IMR-90 (cell line): Measurements from ENCODE around the gene EGF. TPM values are rescaled to one million over a fixed set of nuclear protein-coding genes. Genes with fewer than 3 reads are reported as not detected.

Source experiments
- ATAC-seq: fragments of 200-7000 bp; cut with Tn5 transposase; 2 replicates; pipeline ENCODE4 v1.9.1; 2020; ENCODE audit warnings: low read depth, mild to moderate bottlenecking, moderate library complexity
- BruUV-seq: library from RNA; stranded (reverse); fragments of 400-500 nt; replicated peaks from 2 replicates; lab custom pipeline; 2021; lab: Mats Ljungman, UMichigan
- CTCF ChIA-PET: fragments of 300-600 bp; formaldehyde crosslinking; extraction: SDS; loops from one replicate; lab custom pipeline; 2021; ENCODE audit warnings: antibody characterized with exemption; lab: Yijun Ruan, JAX
- POLR2A ChIA-PET: fragments of 300-600 bp; sonication (Branson Sonifier 250); formaldehyde crosslinking; loops from one replicate; lab custom pipeline; 2022; ENCODE audit warnings: antibody characterized with exemption; ENCODE audit not compliant: unreplicated experiment; lab: Charles Lee
- DNase-seq: peaks from one replicate; pipeline ENCODE4 v3.0.0; 2013
- H2AFZ ChIP-seq: replicated peaks from 2 replicates; pipeline ENCODE3; 2013; ENCODE audit warnings: low read length, mild to moderate bottlenecking; ENCODE audit not compliant: poor library complexity
- H2AK5ac ChIP-seq: 2 replicates; pipeline ENCODE4 v1.6.1; 2013; ENCODE audit warnings: low read depth, low read length, inconsistent platforms
- H2AK9ac ChIP-seq: replicated peaks from 2 replicates; pipeline ENCODE3; 2013; ENCODE audit warnings: mild to moderate bottlenecking, low read depth, low read length, moderate library complexity; ENCODE audit not compliant: poor library complexity
- H2BK120ac ChIP-seq: 2 replicates; pipeline ENCODE4 v1.6.1; 2013; ENCODE audit warnings: low read depth, low read length, inconsistent platforms
- H2BK15ac ChIP-seq: 3 replicates; pipeline ENCODE4 v1.6.1; 2013; ENCODE audit warnings: low read depth, low read length, inconsistent platforms
- H2BK20ac ChIP-seq: 2 replicates; pipeline ENCODE4 v1.6.1; 2013; ENCODE audit warnings: low read depth, mild to moderate bottlenecking, inconsistent platforms, low read length, moderate library complexity
- H2BK5ac ChIP-seq: 2 replicates; pipeline ENCODE4 v1.6.1; 2013; ENCODE audit warnings: mild to moderate bottlenecking, low read depth, low read length, inconsistent platforms; ENCODE audit not compliant: poor library complexity, severe bottlenecking
- H3K14ac ChIP-seq: replicated peaks from 2 replicates; pipeline ENCODE4 v1.6.1; 2013; ENCODE audit warnings: low read depth, low read length, inconsistent platforms
- H3K18ac ChIP-seq: 2 replicates; pipeline ENCODE4 v1.6.1; 2013; ENCODE audit warnings: low read depth, low read length, control low read depth
- H3K23ac ChIP-seq: 2 replicates; pipeline ENCODE4 v1.6.1; 2013; ENCODE audit warnings: low read depth, low read length, inconsistent platforms
- H3K27ac ChIP-seq: 2 replicates; pipeline ENCODE4 v1.5.1; 2013; ENCODE audit warnings: mild to moderate bottlenecking, control low read depth, low read length; ENCODE audit not compliant: insufficient read depth
- H3K27me3 ChIP-seq: 2 replicates; pipeline ENCODE4 v1.6.1; 2013; ENCODE audit warnings: low read length; ENCODE audit not compliant: control insufficient read depth, insufficient read depth
- H3K36me3 ChIP-seq: 2 replicates; pipeline ENCODE4 v1.6.1; 2013; ENCODE audit warnings: low read length, mixed read lengths; ENCODE audit not compliant: control insufficient read depth, insufficient read depth
- H3K4ac ChIP-seq: 2 replicates; pipeline ENCODE4 v1.6.1; 2013; ENCODE audit warnings: low read depth, low read length, inconsistent platforms
- H3K4me1 ChIP-seq: 2 replicates; pipeline ENCODE4 v1.6.1; 2013; ENCODE audit warnings: low read length, mixed read lengths; ENCODE audit not compliant: control insufficient read depth, insufficient read depth
- H3K4me2 ChIP-seq: 2 replicates; pipeline ENCODE4 v1.6.1; 2013; ENCODE audit warnings: low read depth, mild to moderate bottlenecking, control low read depth, low read length, moderate library complexity
- H3K4me3 ChIP-seq: 2 replicates; pipeline ENCODE4 v1.5.1; 2013; ENCODE audit warnings: low read depth, mild to moderate bottlenecking, control low read depth, low read length, moderate library complexity; ENCODE audit not compliant: insufficient read depth
- H3K56ac ChIP-seq: 2 replicates; pipeline ENCODE4 v1.6.1; 2013; ENCODE audit warnings: low read length, inconsistent platforms; ENCODE audit not compliant: insufficient read depth; ENCODE audit errors: extremely low read depth
- H3K79me1 ChIP-seq, 2 experiments: 2 replicates each; pipeline ENCODE4 v1.6.1; 2013; ENCODE audit warnings: low read length in 2 of 2, inconsistent platforms in 1 of 2, low read depth in 1 of 2
- H3K9ac ChIP-seq: 2 replicates; pipeline ENCODE4 v1.6.1; 2013; ENCODE audit warnings: low read depth, low read length, control low read depth
- H3K9me1 ChIP-seq: 2 replicates; pipeline ENCODE4 v1.6.1; 2013; ENCODE audit warnings: low read length, inconsistent platforms; ENCODE audit not compliant: insufficient read depth
- H3K9me3 ChIP-seq: 2 replicates; pipeline ENCODE4 v1.6.1; 2013; ENCODE audit warnings: low read length; ENCODE audit not compliant: control insufficient read depth, insufficient read depth
- H4K20me1 ChIP-seq: 2 replicates; pipeline ENCODE4 v1.6.1; 2013; ENCODE audit warnings: low read length, inconsistent platforms; ENCODE audit not compliant: insufficient read depth
- H4K5ac ChIP-seq: 2 replicates; pipeline ENCODE4 v1.6.1; 2013; ENCODE audit warnings: mild to moderate bottlenecking, low read depth, low read length, control low read depth
- H4K8ac ChIP-seq, 2 experiments: 2 replicates each; pipeline ENCODE4 v1.6.1; 2013; ENCODE audit warnings: low read depth in 2 of 2, low read length in 2 of 2, control low read depth in 1 of 2, inconsistent platforms in 1 of 2
- H4K91ac ChIP-seq: 2 replicates; pipeline ENCODE4 v1.6.1; 2013; ENCODE audit warnings: low read depth, low read length, inconsistent platforms; ENCODE audit not compliant: insufficient read depth
- BHLHE40 ChIP-seq: fragments of 150-350 bp; IDR thresholded peaks from 2 replicates; pipeline ENCODE4 v1.6.1; 2016; ENCODE audit warnings: mild to moderate bottlenecking, low read depth, low read length
- CEBPB ChIP-seq: IDR thresholded peaks from 2 replicates; pipeline ENCODE4 v1.6.1; 2012; ENCODE audit warnings: low read depth, low read length, improper control_type of control experiment
- MAFK ChIP-seq: IDR thresholded peaks from 2 replicates; pipeline ENCODE4 v1.6.1; 2012; ENCODE audit warnings: low read depth, low read length, improper control_type of control experiment
- NFE2L2 ChIP-seq: fragments of 150-350 bp; IDR thresholded peaks from 2 replicates; pipeline ENCODE4 v1.6.1; 2016; ENCODE audit warnings: low read depth, mild to moderate bottlenecking, low read length
- RAD21 ChIP-seq: IDR thresholded peaks from 2 replicates; pipeline ENCODE4 v1.6.1; 2012; ENCODE audit warnings: low read length, improper control_type of control experiment
- RCOR1 ChIP-seq: IDR thresholded peaks from 2 replicates; pipeline ENCODE4 v1.6.1; 2012; ENCODE audit warnings: mild to moderate bottlenecking, low read length, improper control_type of control experiment; ENCODE audit not compliant: insufficient replicate concordance
- RFX5 ChIP-seq: IDR thresholded peaks from 2 replicates; pipeline ENCODE4 v1.8.0; 2012; ENCODE audit warnings: low read depth, mild to moderate bottlenecking, low read length, moderate library complexity
- SMC3 ChIP-seq: fragments of 150-350 bp; IDR thresholded peaks from 2 replicates; pipeline ENCODE4 v1.6.1; 2016; ENCODE audit warnings: low read depth, mild to moderate bottlenecking, antibody characterized with exemption, low read length, moderate library complexity
- WGBS, 2 experiments: methylation state at CpG; one replicate each; pipeline versions ENCODE4 v1.1.5 to v1.1.7; 2013; ENCODE audit warnings: missing lambda C conversion rate in 2 of 2; ENCODE audit not compliant: insufficient read length in 1 of 2; ENCODE audit errors: extremely low coverage in 2 of 2; 5-methylcytosine and 5-hydroxymethylcytosine counted together
- dilution Hi-C: fragments of 300-500 bp; cut with HindIII; formaldehyde crosslinking; loops from one replicate; pipeline ENCODE4 v1.14.3; 2018; ENCODE audit warnings: low sequenced_read_pairs; ENCODE audit not compliant: unreplicated experiment
- in situ Hi-C: fragments of 300-500 bp; cut with MboI; formaldehyde crosslinking; loops from 3 replicates; pipeline ENCODE4 v1.14.3; 2019; ENCODE audit warnings: low sequenced_read_pairs, inconsistent platforms, mixed read lengths
- intact Hi-C: fragments of 100-400 bp; cut with micrococcal nuclease; formaldehyde crosslinking; loops from 2 replicates; pipeline ENCODE4 v1.10.0; 2022
- polyA plus RNA-seq, 3 experiments: library from polyadenylated mRNA; depleted of rRNA; stranded (reverse); fragments of >200 nt; gene quantifications; 2 replicates each; pipeline ENCODE4 v1.2.3, GENCODE V29; 2012; ENCODE audit warnings: low replicate concordance in 1 of 3
- total RNA-seq: library from RNA; depleted of rRNA; stranded (reverse); fragments of >200 nt; gene quantifications from 2 replicates; pipeline ENCODE4 v1.2.3, GENCODE V29; 2012
- TF ChIP-seq, protein P1 (sequence below): fragments of 150-350 bp; IDR thresholded peaks from 2 replicates; pipeline ENCODE4 v1.6.1; 2016; ENCODE audit warnings: low read depth, mild to moderate bottlenecking, low read length, moderate library complexity, borderline replicate concordance
- TF ChIP-seq, protein P2 (sequence below): fragments of 150-350 bp; IDR thresholded peaks from 2 replicates; pipeline ENCODE4 v1.6.1; 2017; ENCODE audit warnings: mild to moderate bottlenecking, antibody characterized with exemption, low read length, low read depth
- TF ChIP-seq, protein P3 (sequence below): conservative IDR thresholded peaks from 2 replicates; pipeline ENCODE4 v1.5.1; 2012; ENCODE audit warnings: mild to moderate bottlenecking, low read depth, low read length, improper control_type of control experiment

Gene EGF
- total and polyA plus RNA-seq, 2 of the 4 experiments (the other 2 are of a cell fraction): 1.7 to 2.2 TPM

DNA sequence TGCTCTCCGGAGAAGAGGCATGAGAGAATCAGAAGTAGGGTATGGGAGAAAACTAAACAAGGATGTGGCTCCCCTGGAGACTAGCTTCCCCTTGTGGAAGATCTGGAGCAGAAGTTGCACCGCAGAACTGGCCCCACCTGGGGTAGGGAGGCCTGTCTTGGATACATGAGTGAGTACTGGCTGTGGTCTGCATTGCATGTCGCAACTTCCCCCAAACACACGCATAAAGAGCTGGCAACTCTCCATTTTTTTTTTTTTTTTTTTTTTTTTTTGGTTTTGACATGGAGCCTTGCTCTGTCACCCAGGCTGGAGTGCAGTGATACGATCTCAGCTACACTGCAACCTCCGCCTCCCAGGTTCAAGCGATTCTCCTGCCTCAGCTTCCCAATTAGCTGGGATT is 119.9 kb downstream of the EGF start:
- Histone ChIP-seq H3K4me2 (no peak overlapping the region), H3K9me3 (peaks cover 2% of the 10 kb centered on the region; the same call in 1 of the 2 replicates), H3K9me1 (no peaks in the 10 kb centered on the region), H2AK5ac (no peak overlapping the region), H3K4me1 (no peaks in the 10 kb centered on the region), H4K91ac (no peak overlapping the region), H3K23ac (no peak overlapping the region), H2BK20ac (no peak overlapping the region), H4K5ac (no peak overlapping the region), H4K20me1 (no peaks in the 10 kb centered on the region), H3K27ac (no peak overlapping the region), H3K14ac (no peak overlapping the region), H2BK5ac (no peak overlapping the region), H3K27me3 (peaks cover 5% of the 10 kb centered on the region), H2BK120ac (no peak overlapping the region), H3K9ac (no peak overlapping the region), H3K79me1 (no peaks in the 10 kb centered on the region), H3K4me3 (no peak overlapping the region), H3K36me3 (no peaks in the 10 kb centered on the region), H3K56ac (no peak overlapping the region), H2AFZ (no peak overlapping the region), H3K4ac (no peak overlapping the region), H2BK15ac (no peak overlapping the region), H3K18ac (no peak overlapping the region), H2AK9ac (no peak overlapping the region), H4K8ac (no peak overlapping the region)
- BruUV-seq: no TSS peak
- TF ChIP-seq, protein P1, sequence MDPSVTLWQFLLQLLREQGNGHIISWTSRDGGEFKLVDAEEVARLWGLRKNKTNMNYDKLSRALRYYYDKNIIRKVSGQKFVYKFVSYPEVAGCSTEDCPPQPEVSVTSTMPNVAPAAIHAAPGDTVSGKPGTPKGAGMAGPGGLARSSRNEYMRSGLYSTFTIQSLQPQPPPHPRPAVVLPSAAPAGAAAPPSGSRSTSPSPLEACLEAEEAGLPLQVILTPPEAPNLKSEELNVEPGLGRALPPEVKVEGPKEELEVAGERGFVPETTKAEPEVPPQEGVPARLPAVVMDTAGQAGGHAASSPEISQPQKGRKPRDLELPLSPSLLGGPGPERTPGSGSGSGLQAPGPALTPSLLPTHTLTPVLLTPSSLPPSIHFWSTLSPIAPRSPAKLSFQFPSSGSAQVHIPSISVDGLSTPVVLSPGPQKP: no peak
- no peak for TF ChIP-seq RFX5
- TF ChIP-seq CEBPB: no peak
- TF ChIP-seq, protein P2, sequence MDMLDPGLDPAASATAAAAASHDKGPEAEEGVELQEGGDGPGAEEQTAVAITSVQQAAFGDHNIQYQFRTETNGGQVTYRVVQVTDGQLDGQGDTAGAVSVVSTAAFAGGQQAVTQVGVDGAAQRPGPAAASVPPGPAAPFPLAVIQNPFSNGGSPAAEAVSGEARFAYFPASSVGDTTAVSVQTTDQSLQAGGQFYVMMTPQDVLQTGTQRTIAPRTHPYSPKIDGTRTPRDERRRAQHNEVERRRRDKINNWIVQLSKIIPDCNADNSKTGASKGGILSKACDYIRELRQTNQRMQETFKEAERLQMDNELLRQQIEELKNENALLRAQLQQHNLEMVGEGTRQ: no peak
- TF ChIP-seq, protein P3, sequence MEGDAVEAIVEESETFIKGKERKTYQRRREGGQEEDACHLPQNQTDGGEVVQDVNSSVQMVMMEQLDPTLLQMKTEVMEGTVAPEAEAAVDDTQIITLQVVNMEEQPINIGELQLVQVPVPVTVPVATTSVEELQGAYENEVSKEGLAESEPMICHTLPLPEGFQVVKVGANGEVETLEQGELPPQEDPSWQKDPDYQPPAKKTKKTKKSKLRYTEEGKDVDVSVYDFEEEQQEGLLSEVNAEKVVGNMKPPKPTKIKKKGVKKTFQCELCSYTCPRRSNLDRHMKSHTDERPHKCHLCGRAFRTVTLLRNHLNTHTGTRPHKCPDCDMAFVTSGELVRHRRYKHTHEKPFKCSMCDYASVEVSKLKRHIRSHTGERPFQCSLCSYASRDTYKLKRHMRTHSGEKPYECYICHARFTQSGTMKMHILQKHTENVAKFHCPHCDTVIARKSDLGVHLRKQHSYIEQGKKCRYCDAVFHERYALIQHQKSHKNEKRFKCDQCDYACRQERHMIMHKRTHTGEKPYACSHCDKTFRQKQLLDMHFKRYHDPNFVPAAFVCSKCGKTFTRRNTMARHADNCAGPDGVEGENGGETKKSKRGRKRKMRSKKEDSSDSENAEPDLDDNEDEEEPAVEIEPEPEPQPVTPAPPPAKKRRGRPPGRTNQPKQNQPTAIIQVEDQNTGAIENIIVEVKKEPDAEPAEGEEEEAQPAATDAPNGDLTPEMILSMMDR: no peak
- no peak for TF ChIP-seq NFE2L2
- TF ChIP-seq MAFK: no peak
- TF ChIP-seq BHLHE40: no peak
- no peak for TF ChIP-seq RAD21
- TF ChIP-seq RCOR1: no peak
- TF ChIP-seq SMC3: no peak
- ChIA-PET POLR2A (no interaction called here), CTCF (no interaction called here)
- no CpG with 5 or more reads among the region's 7 CpGs for WGBS, 2 experiments
- intact Hi-C loops (no loop called here), in situ Hi-C loops (no loop called here), dilution Hi-C loops (no loop called here)
- no peak for ATAC-seq
- no peak for DNase-seq
